Measurements from ENCODE around the gene RASGRP2.

DNA sequence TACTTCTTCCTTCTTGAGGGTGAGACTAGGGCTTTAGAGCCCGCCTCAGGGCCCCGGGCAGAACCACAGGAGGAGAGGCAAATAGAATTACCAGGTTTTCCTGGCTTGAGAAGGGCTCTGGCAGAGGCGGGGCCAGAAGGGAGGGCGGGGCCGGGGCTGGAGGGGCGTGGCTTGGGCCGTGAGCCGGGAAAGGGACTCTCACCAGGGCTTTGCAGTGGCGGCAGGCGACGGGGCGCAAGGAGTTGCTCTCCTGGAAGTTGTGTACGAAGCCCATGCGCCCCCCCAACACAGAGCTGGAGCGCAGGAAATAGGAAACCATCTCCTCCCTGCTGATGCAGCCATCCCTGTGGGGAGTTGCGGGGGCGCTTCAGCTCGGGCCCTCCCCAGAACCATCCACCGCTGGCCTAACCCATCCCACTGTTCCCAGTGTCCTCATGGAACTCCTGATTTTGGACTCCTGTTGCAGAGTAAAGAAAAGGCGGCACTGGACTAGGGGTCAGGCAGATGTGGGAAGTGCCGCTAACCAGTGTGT, 14.0 kb downstream of the RASGRP2 start:
- no peak for TF ChIP-seq POLR2AphosphoS5 (IDR thresholded peaks at IDR 0.05)
- TF ChIP-seq CTCF (IDR thresholded peaks at IDR 0.05), result no peak
